CD1c-positive myeloid dendritic cell (primary cell): ENCODE data around the gene ADAM23.

Experiments used
- DNase-seq: peaks from one replicate; pipeline ENCODE4 v3.0.0-alpha.2; 2016; ENCODE audit errors: extremely low spot score

ADAM23 gene

GRCh38 chr2:206442474-206442832 is 879 bp upstream of the ADAM23 start:
- DNase-seq: peak; percentile 9

- no peak for DNase-seq
These were observed 599 bp downstream of the ADAM23 start for GRCh38 chr2:206443735-206444527.

DNA sequence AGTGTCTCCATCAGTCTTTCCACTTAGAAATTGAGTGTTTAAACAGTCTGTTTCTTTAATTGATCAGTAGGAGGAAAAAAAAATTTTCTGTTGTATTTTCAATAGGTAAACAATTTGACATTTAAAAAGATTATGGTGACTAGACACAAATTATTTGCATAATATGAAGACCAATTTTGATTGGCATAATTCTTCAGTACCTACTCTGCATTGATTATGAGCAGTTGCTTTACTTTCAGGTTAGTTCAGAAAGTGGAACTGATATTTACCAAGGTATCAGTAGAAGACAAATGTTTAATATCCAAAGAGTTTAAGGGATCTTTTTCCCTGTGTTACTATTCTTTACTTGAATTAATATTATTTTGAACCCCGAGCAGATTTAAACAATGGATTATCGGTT is 2.6 kb downstream of the ADAM23 start:
- DNase-seq: no peak

- DNase-seq: no peak
These were observed 8.9 kb downstream of the ADAM23 start for GRCh38 chr2:206452242-206452641.

- no peak for DNase-seq
These were observed 9.4 kb downstream of the ADAM23 start for GRCh38 chr2:206452750-206453149.

DNA sequence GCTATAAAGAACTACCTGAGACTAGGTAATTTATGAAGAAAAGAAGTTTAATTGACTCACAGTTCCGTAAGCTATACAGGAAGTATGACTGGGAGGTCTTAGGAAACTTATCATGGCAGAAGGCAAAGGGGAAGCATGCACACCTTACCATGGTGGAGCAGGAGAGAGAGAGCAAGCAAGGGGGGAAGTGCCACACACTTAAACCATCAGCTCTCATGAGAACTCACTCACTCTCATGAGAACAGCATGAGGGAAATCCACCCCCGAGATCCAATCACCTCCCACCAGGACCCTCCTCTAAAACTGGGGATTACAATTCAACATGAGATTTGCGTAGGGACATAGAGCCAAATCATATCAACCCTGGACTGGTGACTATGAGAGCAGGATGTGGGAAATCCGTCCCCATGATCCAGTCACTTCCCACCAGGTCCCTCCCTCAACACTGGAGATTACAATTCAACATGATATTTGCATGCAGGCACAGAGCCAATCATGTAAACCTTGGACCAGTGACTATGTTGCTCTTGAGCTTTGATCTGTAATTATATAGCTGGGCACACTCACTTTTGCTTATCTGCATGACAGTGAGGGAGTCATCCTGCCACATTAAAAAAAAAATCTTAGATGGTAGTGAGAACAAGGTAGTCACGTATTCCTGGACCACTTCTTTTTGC is 12.9 kb downstream of the ADAM23 start:
- DNase-seq: no peak

DNA sequence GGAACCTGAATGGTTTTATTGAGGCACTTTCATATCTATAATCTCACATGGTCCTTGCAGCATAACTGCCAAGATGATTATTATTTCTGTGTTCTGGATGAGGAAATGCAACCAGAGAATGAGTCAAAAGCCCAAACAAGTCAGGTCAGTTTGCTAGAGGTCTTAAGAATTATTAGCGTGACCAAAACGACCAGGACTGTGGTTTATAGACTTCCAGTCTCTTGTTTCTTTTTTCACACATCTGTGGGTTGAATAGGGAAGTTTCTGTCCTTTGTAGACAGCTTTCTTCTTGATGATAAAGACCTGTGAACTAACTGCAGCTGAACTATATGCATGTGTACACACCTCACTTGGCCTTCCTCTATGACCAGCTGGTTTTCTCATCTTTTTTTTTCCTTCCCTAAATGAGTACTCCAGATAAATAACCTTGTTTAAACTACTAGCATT is 13.9 kb downstream of the ADAM23 start:
- no peak for DNase-seq

- no peak for DNase-seq
These were observed 19.0 kb downstream of the ADAM23 start for GRCh38 chr2:206462240-206462854.

GRCh38 chr2:206463685-206464084 is 20.4 kb downstream of the ADAM23 start:
- DNase-seq: no peak

GRCh38 chr2:206464597-206464996 is 21.3 kb downstream of the ADAM23 start:
- DNase-seq: no peak

DNA sequence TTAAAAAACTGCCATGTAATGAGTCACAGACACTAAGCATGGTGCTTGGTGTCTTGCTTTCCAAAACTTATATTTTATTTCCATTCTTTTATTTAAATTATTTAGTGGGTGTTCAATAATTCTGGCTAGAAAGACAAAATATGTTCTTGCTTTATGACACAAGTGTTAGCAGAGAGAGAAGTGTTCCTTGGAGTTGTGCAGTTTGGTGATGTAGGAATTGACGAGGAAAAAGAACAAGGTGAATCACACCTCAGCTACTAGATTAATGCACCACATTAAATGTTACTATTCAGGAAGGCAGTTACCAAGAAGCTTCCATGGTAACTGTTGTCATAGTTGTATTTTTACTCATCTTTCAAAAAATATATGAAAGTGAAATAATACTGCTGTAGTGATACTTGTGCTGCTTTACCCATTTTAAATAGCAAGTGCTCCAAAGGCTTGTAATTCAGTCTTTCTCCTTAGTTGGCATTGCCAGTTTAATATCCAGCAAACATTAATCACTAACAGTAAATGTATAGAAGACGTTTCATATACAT is 28.3 kb downstream of the ADAM23 start:
- no peak for DNase-seq

GRCh38 chr2:206472094-206472493 is 28.8 kb downstream of the ADAM23 start:
- DNase-seq: no peak

GRCh38 chr2:206474099-206474498 is 30.8 kb downstream of the ADAM23 start:
- no peak for DNase-seq

DNA sequence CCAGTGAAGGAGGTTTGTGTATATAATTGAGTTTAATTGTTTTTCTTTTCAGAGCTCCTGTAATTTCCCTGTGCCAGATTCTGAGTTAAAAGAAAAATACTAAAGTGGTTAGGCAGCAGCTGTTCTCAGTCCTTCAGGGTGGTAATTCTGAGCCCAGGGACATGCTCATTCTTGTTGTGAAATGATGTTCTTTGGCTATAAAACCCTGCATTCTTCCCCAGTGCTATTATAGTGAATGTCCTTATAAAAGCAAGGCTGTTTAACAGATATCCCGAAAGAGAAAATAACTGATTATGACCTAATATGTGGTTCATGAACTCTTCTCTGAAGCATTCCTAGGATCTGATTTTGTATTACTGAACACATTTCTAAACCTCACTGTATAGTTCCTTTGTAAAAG is 34.0 kb downstream of the ADAM23 start:
- no peak for DNase-seq

DNA sequence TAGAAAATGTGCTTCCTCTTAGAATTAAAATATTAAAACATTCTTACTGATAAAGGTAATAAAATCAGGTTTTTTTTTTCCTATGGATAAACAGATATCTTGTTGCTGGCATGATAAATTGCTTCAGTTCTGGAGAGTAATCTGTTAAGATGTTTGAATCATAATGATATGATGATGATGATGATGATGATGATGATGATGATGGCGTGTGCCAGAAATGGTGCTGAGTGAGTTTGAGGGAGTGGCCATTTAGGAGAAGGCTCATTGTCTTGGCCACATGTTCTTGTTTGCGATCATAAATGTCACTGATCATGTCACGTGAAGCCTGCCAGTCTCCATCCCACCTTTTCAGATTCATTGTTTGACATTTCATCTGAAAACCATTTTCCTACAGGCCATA is 35.0 kb downstream of the ADAM23 start:
- DNase-seq: no peak

- no peak for DNase-seq
These were observed 36.8 kb downstream of the ADAM23 start for GRCh38 chr2:206480161-206480560.

DNA sequence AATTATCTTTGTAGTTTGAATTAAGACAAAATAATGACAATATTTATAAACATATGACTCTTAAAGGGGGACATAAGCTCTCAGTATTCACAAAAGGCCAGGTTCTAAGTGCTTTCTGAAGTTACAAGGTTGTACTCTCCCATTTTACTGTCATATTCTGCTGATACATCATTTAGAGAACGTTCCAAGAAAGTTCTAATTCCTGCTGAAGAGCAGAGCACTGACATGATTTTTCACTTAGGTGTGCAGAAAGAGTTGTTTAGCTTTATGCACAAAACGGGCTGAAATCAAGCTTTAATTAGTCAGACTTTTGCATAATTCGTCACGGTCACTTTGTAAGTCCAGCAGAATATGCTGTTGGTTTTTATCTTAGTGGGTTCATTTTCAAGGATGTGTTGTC is 37.3 kb downstream of the ADAM23 start:
- no peak for DNase-seq

DNA sequence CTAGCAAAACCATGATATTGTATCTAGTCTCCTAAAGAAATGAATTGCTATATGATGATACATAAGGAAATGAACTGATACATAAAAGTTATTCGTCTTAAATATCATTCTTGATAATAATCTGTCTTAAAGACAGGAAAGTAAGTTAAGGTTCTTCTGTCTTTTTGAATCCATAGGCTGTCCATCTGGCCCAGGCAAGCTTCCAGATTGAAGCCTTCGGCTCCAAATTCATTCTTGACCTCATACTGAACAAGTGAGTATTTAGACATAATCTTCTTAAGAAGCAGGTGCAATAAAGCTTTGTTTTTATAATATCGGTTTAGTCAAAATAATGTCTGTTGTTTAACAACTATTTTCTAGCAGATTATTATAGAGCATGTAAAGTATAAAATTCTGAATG is 37.7 kb downstream of the ADAM23 start:
- no peak for DNase-seq

GRCh38 chr2:206482123-206482522 is 38.8 kb downstream of the ADAM23 start:
- DNase-seq: no peak

GRCh38 chr2:206482633-206483032 is 39.3 kb downstream of the ADAM23 start:
- no peak for DNase-seq

DNA sequence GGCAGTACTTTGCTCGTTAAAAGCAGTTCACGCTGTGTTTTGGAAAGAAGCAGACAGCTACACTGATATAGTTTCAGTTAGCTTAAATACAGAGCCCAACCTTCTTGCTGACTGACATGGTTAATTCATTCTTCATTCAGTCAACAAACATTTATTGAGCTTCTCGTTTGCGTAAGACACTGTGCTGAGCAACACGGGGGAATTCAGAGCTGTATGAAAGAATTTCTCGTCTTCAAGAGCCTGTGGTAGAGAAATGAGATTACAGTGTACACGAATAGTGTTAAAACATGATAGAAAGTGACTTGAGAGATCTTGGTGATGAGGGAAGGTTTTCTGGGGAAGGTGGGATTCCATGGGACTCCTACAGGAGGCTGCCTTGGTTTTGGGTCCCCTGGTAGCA is 44.7 kb downstream of the ADAM23 start:
- no peak for DNase-seq

- DNase-seq: no peak
These were observed 45.3 kb downstream of the ADAM23 start for GRCh38 chr2:206488623-206489022.

GRCh38 chr2:206494061-206494460 is 50.7 kb downstream of the ADAM23 start:
- DNase-seq: no peak
